Neuronal stem cell (in vitro differentiated cells): ENCODE measurements around the gene AKAP7. TPM values are rescaled to one million over a fixed set of nuclear protein-coding genes. Genes with fewer than 3 reads are reported as not detected.
"Not testable (repeated sequence)": the region's sequence is repeated elsewhere in the genome, so short reads cannot be mapped to it uniquely, and the experiment has no call there.

Experiments
- DNase-seq: peaks from one replicate; pipeline ENCODE4 v3.0.0-alpha.2; 2013; ENCODE audit warnings: low spot score
- H2AFZ ChIP-seq: one replicate; pipeline ENCODE4 v1.6.1; 2013; ENCODE audit warnings: mild to moderate bottlenecking, low read length, inconsistent platforms
- H2AK5ac ChIP-seq: 2 replicates; pipeline ENCODE4 v1.6.1; 2013; ENCODE audit warnings: low read depth, mild to moderate bottlenecking, inconsistent platforms, low read length, moderate library complexity, mixed read lengths
- H2BK120ac ChIP-seq: 2 replicates; pipeline ENCODE4 v1.6.1; 2013; ENCODE audit warnings: low read depth, mild to moderate bottlenecking, inconsistent platforms, low read length, moderate library complexity, mixed read lengths
- H2BK12ac ChIP-seq: one replicate; pipeline ENCODE4 v1.6.1; 2013; ENCODE audit warnings: low read length, inconsistent platforms
- H2BK15ac ChIP-seq: 2 replicates; pipeline ENCODE4 v1.6.1; 2013; ENCODE audit warnings: mild to moderate bottlenecking, low read length, inconsistent platforms, mixed read lengths
- H2BK5ac ChIP-seq: one replicate; pipeline ENCODE4 v1.6.1; 2013; ENCODE audit warnings: inconsistent platforms, mild to moderate bottlenecking, low read length, moderate library complexity
- H3K14ac ChIP-seq: one replicate; pipeline ENCODE4 v1.6.1; 2013; ENCODE audit warnings: low read length, inconsistent platforms
- H3K18ac ChIP-seq: 2 replicates; pipeline ENCODE4 v1.6.1; 2013; ENCODE audit warnings: low read length, inconsistent platforms
- H3K23ac ChIP-seq: 2 replicates; pipeline ENCODE4 v1.6.1; 2013; ENCODE audit warnings: low read depth, mild to moderate bottlenecking, mixed read lengths, low read length, inconsistent platforms; ENCODE audit not compliant: poor library complexity
- H3K27ac ChIP-seq: replicated peaks from 3 replicates; pipeline ENCODE4 v1.5.1; 2013; ENCODE audit warnings: low read length, inconsistent platforms
- H3K27me3 ChIP-seq, 3 experiments: 2 replicates each; pipeline ENCODE4 v1.6.1; 2013; ENCODE audit warnings: low read length in 3 of 3, mild to moderate bottlenecking in 2 of 3, inconsistent platforms in 1 of 3, low read depth in 1 of 3, mixed read lengths in 1 of 3, moderate library complexity in 1 of 3; ENCODE audit not compliant: control insufficient read depth in 3 of 3, insufficient read depth in 3 of 3
- H3K36me3 ChIP-seq, 2 donors: replicated peaks in 1 of 2; 2 replicates each; pipeline ENCODE4 v1.6.1; 2013; ENCODE audit warnings: low read length in 2 of 2; ENCODE audit not compliant: control insufficient read depth in 2 of 2, insufficient read depth in 2 of 2
- H3K4ac ChIP-seq: 2 replicates; pipeline ENCODE4 v1.6.1; 2013; ENCODE audit warnings: inconsistent platforms, mild to moderate bottlenecking, low read length, moderate library complexity
- H3K4me1 ChIP-seq, 2 donors: 1 replicate in 1 of 2; 2 replicates in 1 of 2; pipeline ENCODE4 v1.6.1; 2013; ENCODE audit warnings: low read length in 2 of 2, low read depth in 1 of 2; ENCODE audit not compliant: control insufficient read depth in 2 of 2, insufficient read depth in 1 of 2
- H3K4me2 ChIP-seq: one replicate; pipeline ENCODE4 v1.6.1; 2013; ENCODE audit warnings: mild to moderate bottlenecking, low read length, inconsistent platforms; ENCODE audit not compliant: insufficient read depth, poor library complexity, severe bottlenecking
- H3K4me3 ChIP-seq, 2 donors: 2 replicates each; pipeline ENCODE4 v1.5.1; 2013; ENCODE audit warnings: low read length in 2 of 2, mild to moderate bottlenecking in 2 of 2, inconsistent platforms in 1 of 2, moderate library complexity in 1 of 2
- H3K79me1 ChIP-seq: one replicate; pipeline ENCODE4 v1.6.1; 2013; ENCODE audit warnings: low read depth, mild to moderate bottlenecking, inconsistent platforms, low read length, moderate library complexity
- H3K9ac ChIP-seq: one replicate; pipeline ENCODE4 v1.6.1; 2013; ENCODE audit warnings: mild to moderate bottlenecking, low read depth, low read length, inconsistent platforms; ENCODE audit not compliant: poor library complexity
- H3K9me3 ChIP-seq, 2 donors: replicated peaks in 1 of 2; 2 replicates each; pipeline versions ENCODE3 to v1.6.1; 2013; ENCODE audit warnings: low read length in 2 of 2, mild to moderate bottlenecking in 2 of 2, inconsistent platforms in 1 of 2, low read depth in 1 of 2, mixed read lengths in 1 of 2, moderate library complexity in 1 of 2; ENCODE audit not compliant: control insufficient read depth in 2 of 2, insufficient read depth in 1 of 2
- H4K8ac ChIP-seq: one replicate; pipeline ENCODE4 v1.6.1; 2013; ENCODE audit warnings: low read depth, mild to moderate bottlenecking, inconsistent platforms, low read length, moderate library complexity
- H4K91ac ChIP-seq: one replicate; pipeline ENCODE4 v1.6.1; 2013; ENCODE audit warnings: low read length, low read depth, mild to moderate bottlenecking, inconsistent platforms; ENCODE audit not compliant: poor library complexity
- WGBS, 2 donors: extraction: QIAGEN DNeasy Blood & Tissue Kit; methylation state at CpG; one replicate each; pipeline ENCODE4 v1.1.7; 2013; ENCODE audit warnings: missing lambda C conversion rate in 2 of 2, mixed read lengths in 1 of 2; ENCODE audit not compliant: insufficient read length in 2 of 2, insufficient replicate concordance in 1 of 2; ENCODE audit errors: extremely low coverage in 2 of 2; 5-methylcytosine and 5-hydroxymethylcytosine counted together
- polyA plus RNA-seq, 2 experiments: library from polyadenylated mRNA; stranded (reverse); fragments of 200-250 nt; gene quantifications; one replicate each; pipeline ENCODE4 v1.2.3, GENCODE V29; 2013

Gene AKAP7
- polyA plus RNA-seq (2013, experiment 1 of 2): 5.8 TPM
- 5.9 TPM for polyA plus RNA-seq (2013, experiment 2 of 2)

DNA sequence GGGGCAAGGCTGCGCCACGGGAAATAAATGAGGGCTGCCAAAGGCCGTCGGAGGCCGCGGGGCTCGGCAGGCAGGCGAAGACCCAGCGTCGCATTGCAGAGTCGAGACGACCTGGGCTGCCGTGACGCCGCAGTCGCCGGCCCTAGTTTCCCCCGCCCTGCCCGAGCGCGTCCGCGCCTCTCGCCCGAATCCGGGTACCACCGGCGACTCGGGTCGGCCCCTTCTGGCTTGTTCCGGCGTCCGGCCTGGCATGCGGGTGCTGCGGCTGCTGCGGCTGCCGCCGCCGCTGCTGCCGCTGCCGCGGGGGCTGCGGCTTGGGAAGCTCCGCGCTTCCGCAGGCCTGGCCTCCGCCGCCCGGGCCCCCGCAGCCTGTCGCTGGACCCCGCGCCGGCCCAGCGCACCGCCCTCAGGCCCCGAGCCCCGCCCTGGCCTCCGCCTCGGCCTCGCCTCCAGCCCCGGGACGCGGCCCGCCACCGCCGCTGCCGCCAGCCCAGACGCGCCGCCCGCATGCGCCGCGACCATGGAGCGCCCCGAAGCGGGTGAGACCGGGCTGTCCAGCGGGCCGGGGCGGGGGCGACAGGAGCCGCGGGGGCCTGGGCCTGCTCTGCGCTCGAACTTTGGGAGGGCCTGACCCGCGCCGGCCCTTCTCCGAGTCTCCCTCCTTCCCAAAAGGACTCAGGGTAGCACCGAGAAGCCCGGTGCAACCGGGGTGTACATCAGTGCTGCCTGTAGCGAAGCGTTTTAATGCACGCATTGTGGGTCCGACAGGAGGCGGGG lies at the start of gene AKAP7:
TSS of gene AKAP7 (plus strand) at position 224 of the 777 bp plus-strand sequence. CDS start at position 521, 297 bp downstream.
- H3K36me3 ChIP-seq: no peaks in the 10 kb centered on the region

DNA sequence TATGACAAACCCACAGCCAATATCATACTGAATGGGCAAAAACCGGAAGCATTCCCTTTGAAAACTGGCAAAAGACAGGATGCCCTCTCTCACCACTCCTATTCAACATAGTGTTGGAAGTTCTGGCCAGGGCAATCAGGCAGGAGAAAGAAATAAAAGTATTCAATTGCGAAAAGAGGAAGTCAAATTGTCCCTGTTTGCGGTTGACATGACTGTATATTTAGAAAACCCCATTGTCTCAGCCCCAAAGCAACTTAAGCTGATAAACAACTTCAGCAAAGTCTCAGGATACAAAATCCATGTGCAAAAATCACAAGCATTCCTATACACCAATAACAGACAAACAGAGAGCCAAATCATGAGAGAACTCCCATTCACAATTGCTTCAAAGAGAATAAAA lies 44.9 kb upstream of the AKAP7 start:
- H3K79me1 ChIP-seq, H3K4me3 ChIP-seq, H2BK15ac ChIP-seq, H3K36me3 ChIP-seq, H3K27me3 ChIP-seq, H3K14ac ChIP-seq, H4K91ac ChIP-seq, H3K4me2 ChIP-seq, H3K4ac ChIP-seq, H3K18ac ChIP-seq, H3K9me3 ChIP-seq, H2BK12ac ChIP-seq, H3K27ac ChIP-seq, H3K9ac ChIP-seq, DNase-seq, H2AFZ ChIP-seq, H3K4me1 ChIP-seq, H2AK5ac ChIP-seq, H2BK5ac ChIP-seq, H4K8ac ChIP-seq, H2BK120ac ChIP-seq, H3K23ac ChIP-seq: not testable (repeated sequence)
- WGBS, 2 donors: no CpG with 5 or more reads among the region's 3 CpGs

More for the DNA sequence above, at the start of gene AKAP7:
- H2BK120ac ChIP-seq: no peak within 1 kb of the TSS
- H3K14ac ChIP-seq: peak within 1 kb of the TSS; percentile 71
- peak within 1 kb of the TSS; percentile 81 for H3K9ac ChIP-seq
- H3K27ac ChIP-seq: peak within 1 kb of the TSS; percentile 62
- no peak within 1 kb of the TSS for H4K8ac ChIP-seq
- H2BK5ac ChIP-seq: peak within 1 kb of the TSS; percentile 87
- peaks cover 0 to 5% of the 10 kb centered on the region in 2 donors for H3K9me3 ChIP-seq
- H2BK15ac ChIP-seq: peak within 1 kb of the TSS; percentile 49
- peak within 1 kb of the TSS; percentile 51 to 74 for H3K4me3 ChIP-seq
- peak within 1 kb of the TSS; percentile 99 for H2AFZ ChIP-seq
- peak within 1 kb of the TSS; percentile 93 for H3K18ac ChIP-seq
- H3K79me1 ChIP-seq: peaks cover 2% of the 10 kb centered on the region
- H3K4ac ChIP-seq: no peak within 1 kb of the TSS
- no peak within 1 kb of the TSS for H2AK5ac ChIP-seq
- H3K4me2 ChIP-seq: peak within 1 kb of the TSS; percentile 65
- peak within 1 kb of the TSS; percentile 85 for H3K23ac ChIP-seq
- no peaks in the 10 kb centered on the region for H3K27me3 ChIP-seq
- WGBS, 2 donors: no CpG with 5 or more reads among the region's 99 CpGs
- H2BK12ac ChIP-seq: peak within 1 kb of the TSS; percentile 3
- H3K4me1 ChIP-seq: peaks cover 0 to 5% of the 10 kb centered on the region in 2 donors
- DNase-seq: peak; percentile 65
- no peak within 1 kb of the TSS for H4K91ac ChIP-seq

DNA sequence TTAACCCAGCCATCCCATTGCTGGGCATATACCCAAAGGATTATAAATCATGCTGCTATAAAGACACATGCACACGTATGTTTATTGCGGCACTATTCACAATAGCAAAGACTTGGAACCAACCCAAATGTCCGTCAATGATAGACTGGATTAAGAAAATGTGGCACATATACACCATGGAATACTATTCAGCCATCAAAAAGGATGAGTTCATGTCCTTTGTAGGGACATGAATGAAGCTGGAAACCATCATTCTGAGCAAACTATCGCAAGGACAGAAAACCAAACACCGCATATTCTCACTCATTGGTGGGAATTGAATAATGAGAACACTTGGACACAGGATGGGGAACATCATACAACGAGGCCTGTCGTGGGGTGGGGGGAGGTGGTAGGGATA lies 43.3 kb upstream of the AKAP7 start:
- H2BK15ac ChIP-seq: not testable (repeated sequence)

DNA sequence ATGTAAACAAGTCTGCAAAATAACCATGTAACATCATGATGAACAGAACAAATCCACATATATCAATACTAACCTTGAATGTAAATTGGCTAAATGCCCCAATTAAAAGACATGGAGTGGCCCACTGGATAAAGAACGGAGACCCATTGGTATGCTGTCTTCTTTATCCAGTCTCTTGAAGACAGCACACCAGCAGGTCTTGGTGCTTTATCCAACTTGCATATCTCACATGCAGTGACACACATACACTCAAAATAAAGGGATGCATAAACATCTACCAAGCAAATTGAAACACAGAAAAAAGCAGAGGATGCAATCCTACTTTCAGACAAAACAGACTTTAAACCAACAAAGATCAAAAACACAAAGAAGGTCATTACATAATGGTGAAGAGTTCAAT lies 41.9 kb upstream of the AKAP7 start:
- no CpG with 5 or more reads among the region's 1 CpG for WGBS, 2 donors
- no peak overlapping the region for H2AFZ ChIP-seq
- H4K91ac ChIP-seq: no peak overlapping the region
- no peak overlapping the region for H3K27ac ChIP-seq
- H3K4me3 ChIP-seq: no peak overlapping the region
- H4K8ac ChIP-seq: no peak overlapping the region
- H2BK15ac ChIP-seq: no peak overlapping the region
- H3K18ac ChIP-seq: no peak overlapping the region
- H3K4me1 ChIP-seq: no peaks in the 10 kb centered on the region
- H3K79me1 ChIP-seq: no peaks in the 10 kb centered on the region
- H2BK120ac ChIP-seq: no peak overlapping the region
- H3K36me3 ChIP-seq: no peaks in the 10 kb centered on the region
- H3K9me3 ChIP-seq: peaks cover 0 to 2% of the 10 kb centered on the region in 2 donors
- H3K27me3 ChIP-seq: no peaks in the 10 kb centered on the region
- no peak overlapping the region for H2BK5ac ChIP-seq
- no peak overlapping the region for H3K9ac ChIP-seq
- no peak overlapping the region for H3K23ac ChIP-seq
- H2AK5ac ChIP-seq: no peak overlapping the region
- no peak overlapping the region for H3K4me2 ChIP-seq
- no peak overlapping the region for H2BK12ac ChIP-seq
- H3K4ac ChIP-seq: no peak overlapping the region
- no peak for DNase-seq
- H3K14ac ChIP-seq: no peak overlapping the region

More for the DNA sequence above, 43.3 kb upstream of the AKAP7 start:
- not testable (repeated sequence) for H2BK5ac ChIP-seq, H2BK12ac ChIP-seq, H4K91ac ChIP-seq, H3K9me3 ChIP-seq, H2AFZ ChIP-seq, H3K27ac ChIP-seq, H3K27me3 ChIP-seq, H3K36me3 ChIP-seq, H3K9ac ChIP-seq, H3K4me2 ChIP-seq, H3K4ac ChIP-seq, DNase-seq, H3K14ac ChIP-seq, H4K8ac ChIP-seq, H2BK120ac ChIP-seq, H3K4me1 ChIP-seq, H3K18ac ChIP-seq, H3K4me3 ChIP-seq, H3K23ac ChIP-seq, H3K79me1 ChIP-seq, H2AK5ac ChIP-seq
- WGBS, 2 donors: no CpG with 5 or more reads among the region's 7 CpGs
